Measurements from ENCODE around the gene LAD1.

The LAD1 gene

DNA sequence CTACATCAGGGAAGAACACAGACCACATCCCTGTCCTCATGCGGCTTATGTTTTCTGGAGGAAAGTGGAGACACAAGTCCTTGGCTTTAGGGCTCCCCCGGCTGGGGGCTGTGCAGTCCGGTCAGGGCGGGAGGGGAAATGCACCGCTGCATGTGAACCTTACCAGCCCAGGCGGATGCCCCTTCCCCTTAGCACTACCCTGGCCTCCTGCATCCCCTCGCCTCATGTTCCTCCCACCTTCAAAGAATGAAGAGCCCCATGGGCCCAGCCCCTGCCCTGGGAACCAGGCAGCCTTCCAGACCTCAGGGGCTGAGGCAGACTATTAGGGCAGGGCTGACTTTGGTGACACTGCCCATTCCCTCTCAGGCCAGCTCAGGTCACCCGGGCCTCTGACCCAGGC lies 67.1 kb downstream of the LAD1 start:
- no peak overlapping the region for H3K9ac ChIP-seq (ENCODE audit: insufficient read length)
- H3K4me3 ChIP-seq: no peak overlapping the region
- DNase-seq (ENCODE audit: low read depth, low spot score): no peak
- TF ChIP-seq FOXP2 (optimal IDR thresholded peaks at IDR 0.05; ENCODE audit: control extremely low read depth, extremely low read length, insufficient read depth) (no peak), POLR2AphosphoS5 (IDR thresholded peaks at IDR 0.05; ENCODE audit: borderline replicate concordance, low read depth, low read length) (no peak), EZH2 (IDR thresholded peaks at IDR 0.05) (no peak)
- no peaks in the 10 kb centered on the region for H3K9me3 ChIP-seq (ENCODE audit: low read depth, low read length)
- no peaks in the 10 kb centered on the region for H3K36me3 ChIP-seq (ENCODE audit: insufficient read depth, low read length)
- H3K27ac ChIP-seq: no peak overlapping the region

DNA sequence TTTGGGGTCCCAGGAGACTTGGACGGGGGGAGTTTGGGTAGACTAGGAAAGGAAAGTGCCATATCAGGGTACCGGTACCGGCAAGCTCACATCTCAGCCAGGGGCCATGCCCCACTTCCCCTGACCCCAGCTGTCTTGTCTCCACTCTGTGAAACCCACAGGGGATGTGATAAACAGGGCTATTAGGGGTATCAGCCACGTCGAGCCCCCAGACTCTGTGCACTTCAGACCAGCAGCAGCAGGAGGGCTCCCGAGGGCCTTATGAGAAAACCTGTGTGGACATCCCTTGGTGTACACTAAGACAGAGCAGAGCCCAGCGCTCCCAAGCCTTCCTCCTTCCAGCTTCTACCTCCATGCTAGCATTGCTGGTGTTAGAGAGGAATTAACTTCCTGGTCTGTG lies 68.0 kb downstream of the LAD1 start:
- DNase-seq (ENCODE audit: low read depth, low spot score): no peak
- Histone ChIP-seq H3K4me3 (no peak overlapping the region), H3K9ac (ENCODE audit: insufficient read length) (no peak overlapping the region), H3K36me3 (ENCODE audit: insufficient read depth, low read length) (no peaks in the 10 kb centered on the region), H3K9me3 (ENCODE audit: low read depth, low read length) (no peaks in the 10 kb centered on the region), H3K27ac (no peak overlapping the region)
- TF ChIP-seq POLR2AphosphoS5 (IDR thresholded peaks at IDR 0.05; ENCODE audit: borderline replicate concordance, low read depth, low read length): no peak
